ENCODE measurements around the gene RPP25L. TPM values are rescaled to one million over a fixed set of nuclear protein-coding genes. Genes with fewer than 3 reads are reported as not detected.
A peak's percentile ranks its signal among the peaks of the same experiment; 100 is the strongest.

The RPP25L gene
- total and polyA plus RNA-seq, 9 of the 15 experiments (the other 6 are each of a cell fraction or from before 2014, with no cell fraction given), result 16.3 to 43.7 (median 29.0) TPM

- TF ChIP-seq E2F1 (CRISPR knock-in tag; IDR thresholded peaks at IDR 0.05) (no peak), SMAD3 (CRISPR knock-in tag; conservative IDR thresholded peaks at IDR 0.05) (no peak), ZFP91 (CRISPR knock-in tag; IDR thresholded peaks at IDR 0.05) (no peak), TBP (optimal IDR thresholded peaks at IDR 0.05; ENCODE audit: low read depth, low read length) (peak; percentile 34), UBTF (IDR thresholded peaks at IDR 0.05; ENCODE audit: borderline replicate concordance in 1 of 2, low read depth in 2 of 2, low read length in 2 of 2) (no peak), MEIS2 (IDR thresholded peaks at IDR 0.05; ENCODE audit: partially characterized antibody) (peak; percentile 78), BRD4 (IDR thresholded peaks at IDR 0.05) (no peak), NBN (IDR thresholded peaks at IDR 0.05; ENCODE audit: low read depth) (no peak), ZNF324 (CRISPR knock-in tag; IDR thresholded peaks at IDR 0.05) (no peak), ZNF830 (CRISPR knock-in tag; IDR thresholded peaks at IDR 0.05) (no peak), SMAD4 (CRISPR knock-in tag; conservative IDR thresholded peaks at IDR 0.05) (no peak), ASH1L (IDR thresholded peaks at IDR 0.05; ENCODE audit: borderline replicate concordance, low read depth, partially characterized antibody) (no peak), FUS (optimal IDR thresholded peaks at IDR 0.05; ENCODE audit: low read depth, low read length) (no peak), ELF2 (CRISPR knock-in tag; IDR thresholded peaks at IDR 0.05) (no peak), POLR2AphosphoS2 (IDR thresholded peaks at IDR 0.05; ENCODE audit: low read length) (no peak), SPI1 (IDR thresholded peaks at IDR 0.05; ENCODE audit: borderline replicate concordance, low read depth, low read length) (no peak), VEZF1 (CRISPR knock-in tag; IDR thresholded peaks at IDR 0.05) (no peak), ZNF717 (CRISPR knock-in tag; IDR thresholded peaks at IDR 0.05) (no peak), ARID1B (IDR thresholded peaks at IDR 0.05) (no peak), MITF (IDR thresholded peaks at IDR 0.05) (no peak), MCM2 (IDR thresholded peaks at IDR 0.05; ENCODE audit: low read depth) (no peak)
Measured at GRCh38 chr9:34620061-34620994, 8.4 kb upstream of the RPP25L start, which contains the start of gene DCTN3 (continued).

All from K562 (cell line).